HUES48 (cell line): ENCODE measurements around the gene VSTM4.

ENCODE experiments used
- H3K27ac ChIP-seq: one replicate; pipeline ENCODE4 v1.7.0; 2013; ENCODE audit warnings: low read depth, low read length, inconsistent platforms
- H3K27me3 ChIP-seq: 2 replicates; pipeline ENCODE4 v1.6.1; 2013; ENCODE audit warnings: mild to moderate bottlenecking, low read length; ENCODE audit not compliant: control insufficient read depth, insufficient read depth
- H3K36me3 ChIP-seq: 2 replicates; pipeline ENCODE4 v1.6.1; 2013; ENCODE audit warnings: low read length; ENCODE audit not compliant: control insufficient read depth, insufficient read depth
- H3K4me1 ChIP-seq: 2 replicates; pipeline ENCODE4 v1.6.1; 2013; ENCODE audit warnings: mild to moderate bottlenecking, low read length; ENCODE audit not compliant: control insufficient read depth, insufficient read depth
- H3K4me3 ChIP-seq: 2 replicates; pipeline ENCODE4 v1.5.1; 2013; ENCODE audit warnings: mild to moderate bottlenecking, low read depth, low read length
- H3K9ac ChIP-seq: 2 replicates; pipeline ENCODE4 v1.6.1; 2013; ENCODE audit warnings: mild to moderate bottlenecking, low read depth, low read length, moderate library complexity
- H3K9me3 ChIP-seq: 2 replicates; pipeline ENCODE4 v1.6.1; 2013; ENCODE audit warnings: low read length; ENCODE audit not compliant: control insufficient read depth, insufficient read depth

VSTM4 gene

DNA sequence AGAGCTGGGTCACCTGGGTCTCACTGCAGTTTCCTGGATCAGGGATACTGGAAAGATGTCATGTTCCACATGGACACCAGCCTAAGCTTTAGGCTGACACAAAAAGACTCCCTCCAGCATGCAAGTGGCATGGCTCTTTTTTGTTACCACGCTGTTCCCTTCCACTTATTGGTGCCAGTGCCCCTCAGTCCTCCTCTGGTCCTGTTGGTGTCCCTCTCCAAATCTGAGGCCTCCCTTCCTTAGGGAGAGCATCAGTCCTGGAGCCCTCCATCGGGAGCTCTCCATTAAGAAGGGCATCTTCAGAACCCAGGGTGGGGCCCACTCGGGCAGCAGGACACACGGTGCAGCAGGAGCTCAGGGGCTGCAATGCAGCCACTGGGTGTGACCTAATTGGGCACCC is 99.6 kb downstream of the VSTM4 start:
- H3K27me3 ChIP-seq: no peaks in the 10 kb centered on the region
- H3K9me3 ChIP-seq: no peaks in the 10 kb centered on the region
- no peak overlapping the region for H3K27ac ChIP-seq
- H3K9ac ChIP-seq: no peak overlapping the region
- H3K4me3 ChIP-seq: no peak overlapping the region
- no peaks in the 10 kb centered on the region for H3K36me3 ChIP-seq
- no peaks in the 10 kb centered on the region for H3K4me1 ChIP-seq

DNA sequence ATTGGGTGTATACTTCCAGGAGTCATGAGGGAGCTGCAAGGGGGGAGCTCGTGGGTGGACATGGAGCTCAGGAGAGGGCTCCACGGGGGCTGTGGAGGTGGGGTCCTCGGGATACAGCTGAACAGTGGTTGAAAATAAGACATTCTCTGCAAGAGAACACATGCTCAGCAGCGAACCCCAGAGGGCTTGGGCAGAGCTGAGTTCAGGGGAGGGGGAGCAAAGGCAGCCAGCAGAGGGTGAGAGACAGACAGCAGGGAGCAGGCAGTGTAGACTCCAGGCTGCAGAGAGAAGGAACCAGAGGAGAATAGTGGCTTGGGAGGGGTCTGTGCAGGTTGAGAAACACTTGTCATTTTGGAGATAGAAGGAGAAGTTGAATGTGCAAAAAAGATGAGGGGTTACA is 102.7 kb downstream of the VSTM4 start:
- H3K27ac ChIP-seq: no peak overlapping the region
- no peaks in the 10 kb centered on the region for H3K36me3 ChIP-seq

GRCh38 chr10:49011756-49012155 is 103.6 kb downstream of the VSTM4 start:
- no peak overlapping the region for H3K9ac ChIP-seq
- no peak overlapping the region for H3K27ac ChIP-seq
- no peaks in the 10 kb centered on the region for H3K36me3 ChIP-seq
- no peak overlapping the region for H3K4me3 ChIP-seq
- no peaks in the 10 kb centered on the region for H3K4me1 ChIP-seq
- no peaks in the 10 kb centered on the region for H3K27me3 ChIP-seq
- no peaks in the 10 kb centered on the region for H3K9me3 ChIP-seq

More for the DNA sequence above, 102.7 kb downstream of the VSTM4 start:
- Histone ChIP-seq H3K27me3 (no peaks in the 10 kb centered on the region), H3K4me1 (no peaks in the 10 kb centered on the region), H3K4me3 (no peak overlapping the region), H3K9me3 (no peaks in the 10 kb centered on the region), H3K9ac (no peak overlapping the region)

DNA sequence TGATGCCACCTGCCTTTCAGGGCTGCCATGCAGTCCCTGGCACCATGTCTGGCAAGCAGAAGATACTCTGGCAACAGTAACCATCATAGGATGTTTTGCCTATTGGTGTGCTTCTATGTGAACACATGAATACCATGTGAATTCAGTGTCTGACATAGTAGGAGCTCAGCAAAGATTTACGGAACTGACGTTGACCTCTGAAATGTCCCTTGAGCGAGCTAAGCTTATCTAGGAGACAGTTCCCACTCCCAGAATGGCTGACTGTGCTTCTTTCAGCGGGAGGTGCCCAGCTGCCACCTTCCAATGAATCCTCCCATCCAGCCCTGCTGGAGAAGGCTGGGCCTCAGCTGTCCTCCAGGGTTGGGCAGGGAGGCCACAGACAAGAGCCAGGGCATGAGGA is 104.5 kb downstream of the VSTM4 start:
- H3K9me3 ChIP-seq: no peaks in the 10 kb centered on the region
- no peak overlapping the region for H3K9ac ChIP-seq
- no peaks in the 10 kb centered on the region for H3K4me1 ChIP-seq
- no peak overlapping the region for H3K27ac ChIP-seq
- no peak overlapping the region for H3K4me3 ChIP-seq
- no peaks in the 10 kb centered on the region for H3K27me3 ChIP-seq
- no peaks in the 10 kb centered on the region for H3K36me3 ChIP-seq

DNA sequence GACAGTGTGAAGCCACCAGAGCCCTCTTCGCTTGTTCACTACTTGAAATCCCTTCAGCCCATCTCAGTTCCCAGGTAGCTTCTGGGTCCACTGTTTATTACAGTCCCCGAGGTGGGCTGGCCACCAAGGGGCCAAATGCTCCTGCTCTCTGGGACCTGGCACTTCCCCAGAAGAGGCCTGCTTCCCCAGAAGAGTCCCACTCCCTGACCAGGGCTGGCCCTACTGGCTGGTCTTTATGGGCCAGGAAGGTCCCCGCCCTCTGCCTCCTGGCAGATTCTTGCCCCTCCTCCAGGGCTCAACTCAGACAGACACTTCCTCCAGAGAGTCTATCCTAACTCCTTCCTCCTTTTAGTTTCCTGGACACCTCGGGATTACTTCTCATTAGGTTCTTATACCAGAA is 105.0 kb downstream of the VSTM4 start:
- H3K9ac ChIP-seq: no peak overlapping the region

DNA sequence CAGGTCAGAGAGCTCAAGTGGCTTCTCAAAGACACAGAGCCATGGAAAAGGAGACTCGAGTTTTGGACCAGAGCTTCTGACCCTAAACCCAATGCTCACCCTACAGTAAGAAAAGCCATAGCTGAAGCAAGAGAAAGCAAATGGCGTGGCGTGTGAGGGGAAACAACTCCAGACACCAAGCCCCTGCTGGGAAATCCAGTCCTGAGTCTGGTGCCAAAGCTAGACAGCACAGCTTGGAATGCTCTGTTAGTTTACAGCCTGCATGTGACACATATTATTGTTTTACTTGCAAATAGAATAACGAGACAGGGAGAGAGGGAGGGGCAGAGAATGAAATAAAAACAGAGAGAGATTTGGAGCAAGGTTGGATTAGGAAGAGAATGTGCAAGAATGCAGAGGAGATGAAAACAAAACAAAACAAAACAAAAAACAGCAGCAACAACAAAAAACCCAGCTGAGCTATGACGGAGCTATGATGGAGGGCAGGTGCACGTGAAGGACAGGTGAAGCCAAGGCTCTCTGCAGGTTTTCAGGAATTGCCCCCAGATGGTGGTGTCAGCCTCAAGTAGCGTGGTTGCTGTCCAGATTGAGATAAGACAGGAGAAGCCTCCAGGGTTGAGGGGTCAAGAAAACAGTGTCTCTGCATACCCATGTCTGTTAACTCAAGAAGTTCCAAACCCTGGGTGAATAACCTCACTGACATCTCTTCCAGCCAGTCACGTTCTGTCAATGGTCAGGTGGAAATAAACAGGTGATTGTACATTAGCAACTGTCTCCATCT is 105.9 kb downstream of the VSTM4 start:
- Histone ChIP-seq H3K36me3 (no peaks in the 10 kb centered on the region), H3K27ac (no peak overlapping the region), H3K4me1 (no peaks in the 10 kb centered on the region), H3K9me3 (no peaks in the 10 kb centered on the region), H3K9ac (no peak overlapping the region), H3K27me3 (no peaks in the 10 kb centered on the region), H3K4me3 (no peak overlapping the region)

More for the DNA sequence above, 105.0 kb downstream of the VSTM4 start:
- H3K9me3 ChIP-seq: no peaks in the 10 kb centered on the region
- no peaks in the 10 kb centered on the region for H3K4me1 ChIP-seq
- H3K27ac ChIP-seq: no peak overlapping the region
- H3K4me3 ChIP-seq: no peak overlapping the region
- no peaks in the 10 kb centered on the region for H3K27me3 ChIP-seq
- H3K36me3 ChIP-seq: no peaks in the 10 kb centered on the region

DNA sequence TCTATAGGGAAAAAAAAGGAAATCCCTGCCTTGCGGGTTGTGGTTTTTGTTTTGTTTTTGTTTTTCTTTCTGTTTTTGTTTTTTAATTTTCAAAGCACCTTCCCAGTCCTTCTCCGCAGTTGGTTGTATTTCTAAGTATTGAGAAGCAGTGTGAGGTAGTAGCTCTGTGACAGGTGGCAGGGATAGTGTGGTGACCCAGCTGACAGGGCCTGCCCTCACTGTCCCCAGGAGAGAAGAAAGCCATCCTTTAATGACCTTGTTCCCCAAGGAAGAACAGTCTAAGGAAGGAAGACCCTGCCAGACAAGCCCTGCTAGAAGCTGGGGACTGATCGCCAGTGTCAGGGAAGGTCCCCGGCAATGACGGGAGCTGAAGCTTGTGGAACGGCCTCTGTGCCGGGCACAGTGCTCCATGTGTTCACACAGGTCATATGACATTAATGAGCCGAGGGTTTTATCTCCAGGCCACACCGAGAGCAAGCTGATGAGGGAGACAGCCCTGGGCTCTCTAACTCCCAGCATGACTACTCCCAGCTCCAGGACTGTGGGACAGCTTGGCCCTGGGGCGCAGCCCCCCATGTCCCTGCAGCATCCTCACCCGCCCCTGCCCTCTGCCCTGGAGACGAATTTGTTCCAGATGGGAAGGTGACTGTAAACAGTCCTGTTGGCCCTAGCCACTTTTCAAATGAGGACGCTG is 106.7 kb downstream of the VSTM4 start:
- no peak overlapping the region for H3K4me3 ChIP-seq
- no peak overlapping the region for H3K9ac ChIP-seq
- H3K36me3 ChIP-seq: no peaks in the 10 kb centered on the region
- H3K27me3 ChIP-seq: no peaks in the 10 kb centered on the region
- no peaks in the 10 kb centered on the region for H3K9me3 ChIP-seq
- H3K27ac ChIP-seq: no peak overlapping the region
- no peaks in the 10 kb centered on the region for H3K4me1 ChIP-seq

GRCh38 chr10:49008091-49008490 is 107.2 kb downstream of the VSTM4 start:
- no peaks in the 10 kb centered on the region for H3K36me3 ChIP-seq
- no peak overlapping the region for H3K9ac ChIP-seq
- H3K27me3 ChIP-seq: no peaks in the 10 kb centered on the region

GRCh38 chr10:49007129-49007528 is 108.2 kb downstream of the VSTM4 start:
- Histone ChIP-seq H3K9me3 (no peaks in the 10 kb centered on the region), H3K27me3 (no peaks in the 10 kb centered on the region)

More at GRCh38 chr10:49008091-49008490, 107.2 kb downstream of the VSTM4 start:
- H3K4me1 ChIP-seq: no peaks in the 10 kb centered on the region
- no peak overlapping the region for H3K27ac ChIP-seq
- H3K4me3 ChIP-seq: no peak overlapping the region
- H3K9me3 ChIP-seq: no peaks in the 10 kb centered on the region

GRCh38 chr10:49005270-49005669 is 110.1 kb downstream of the VSTM4 start:
- H3K9me3 ChIP-seq: no peaks in the 10 kb centered on the region
- no peaks in the 10 kb centered on the region for H3K36me3 ChIP-seq
- no peak overlapping the region for H3K27ac ChIP-seq
- H3K9ac ChIP-seq: no peak overlapping the region
- H3K4me1 ChIP-seq: no peaks in the 10 kb centered on the region
- H3K4me3 ChIP-seq: no peak overlapping the region
- H3K27me3 ChIP-seq: no peaks in the 10 kb centered on the region

More at GRCh38 chr10:49007129-49007528, 108.2 kb downstream of the VSTM4 start:
- H3K4me1 ChIP-seq: no peaks in the 10 kb centered on the region
- no peaks in the 10 kb centered on the region for H3K36me3 ChIP-seq
- no peak overlapping the region for H3K4me3 ChIP-seq
- H3K9ac ChIP-seq: no peak overlapping the region
- H3K27ac ChIP-seq: no peak overlapping the region
